Ovary (tissue), 3 donors: ENCODE data around the gene ANGPTL2.

Experiments used
- EP300 ChIP-seq: sonication (generic); formaldehyde crosslinking; IDR thresholded peaks from one replicate; pipeline ENCODE4 v1.6.1; 2017; ENCODE audit warnings: antibody characterized with exemption
- POLR2A ChIP-seq: fragments of 450-650 bp; IDR thresholded peaks from one replicate; pipeline ENCODE4 v1.6.1; 2017; ENCODE audit warnings: antibody characterized with exemption, mild to moderate bottlenecking, moderate library complexity
- TF ChIP-seq, protein P1 (sequence below), 3 donors: fragments of 450-650 bp in 2 of 3; fragments of 200-600 bp in 1 of 3; IDR thresholded peaks; one replicate each; pipeline versions ENCODE4 v1.5.1 to v1.8.0; 2016 to 2022; ENCODE audit warnings: antibody characterized with exemption in 3 of 3, mild to moderate bottlenecking in 1 of 3
- donor health status: DM: no; HTN: no; CAD: no.

DNA sequence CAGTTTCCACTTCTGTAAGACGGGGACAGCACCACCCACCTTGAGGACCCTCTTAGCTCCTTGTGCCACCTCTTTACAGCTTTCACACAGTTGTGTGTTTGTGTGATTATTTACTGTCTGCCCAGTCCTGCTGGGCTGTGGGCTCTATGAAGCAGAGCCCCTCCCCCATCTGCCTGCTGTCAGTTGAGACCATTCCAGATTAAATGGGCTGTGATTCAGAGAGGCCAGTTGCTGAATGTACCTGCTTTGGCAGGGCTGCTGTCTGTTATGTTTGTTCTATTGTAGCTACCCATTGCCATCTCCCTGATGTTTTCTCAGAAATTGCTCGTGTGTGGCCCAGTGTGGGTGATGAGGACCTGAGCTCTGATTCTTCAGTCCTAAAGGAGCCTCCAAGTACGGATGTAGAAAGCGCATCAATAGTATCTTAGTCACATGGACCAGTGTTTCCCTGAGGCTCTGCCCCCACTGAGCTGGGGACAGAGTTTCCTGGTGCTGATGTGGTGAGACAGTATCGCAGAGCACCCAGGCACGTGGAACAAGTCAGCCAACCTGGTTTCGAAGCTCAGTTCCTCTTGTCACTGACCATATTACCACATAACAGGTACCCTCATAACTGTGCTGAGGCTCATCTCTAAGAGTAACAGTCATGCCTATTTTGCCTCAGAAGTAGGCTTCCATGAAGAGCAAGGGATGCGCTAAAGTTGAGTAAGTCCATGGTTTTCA, 3.7 kb downstream of the ANGPTL2 start:
- TF ChIP-seq, protein P1, sequence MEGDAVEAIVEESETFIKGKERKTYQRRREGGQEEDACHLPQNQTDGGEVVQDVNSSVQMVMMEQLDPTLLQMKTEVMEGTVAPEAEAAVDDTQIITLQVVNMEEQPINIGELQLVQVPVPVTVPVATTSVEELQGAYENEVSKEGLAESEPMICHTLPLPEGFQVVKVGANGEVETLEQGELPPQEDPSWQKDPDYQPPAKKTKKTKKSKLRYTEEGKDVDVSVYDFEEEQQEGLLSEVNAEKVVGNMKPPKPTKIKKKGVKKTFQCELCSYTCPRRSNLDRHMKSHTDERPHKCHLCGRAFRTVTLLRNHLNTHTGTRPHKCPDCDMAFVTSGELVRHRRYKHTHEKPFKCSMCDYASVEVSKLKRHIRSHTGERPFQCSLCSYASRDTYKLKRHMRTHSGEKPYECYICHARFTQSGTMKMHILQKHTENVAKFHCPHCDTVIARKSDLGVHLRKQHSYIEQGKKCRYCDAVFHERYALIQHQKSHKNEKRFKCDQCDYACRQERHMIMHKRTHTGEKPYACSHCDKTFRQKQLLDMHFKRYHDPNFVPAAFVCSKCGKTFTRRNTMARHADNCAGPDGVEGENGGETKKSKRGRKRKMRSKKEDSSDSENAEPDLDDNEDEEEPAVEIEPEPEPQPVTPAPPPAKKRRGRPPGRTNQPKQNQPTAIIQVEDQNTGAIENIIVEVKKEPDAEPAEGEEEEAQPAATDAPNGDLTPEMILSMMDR (IDR thresholded peaks at IDR 0.05), result no peak
- TF ChIP-seq POLR2A (no peak), EP300 (no peak)
